G401.6 (cell line): ENCODE measurements around the gene TMEM154.

Source experiments
- FAIRE-seq: peaks from 2 replicates; lab custom pipeline; 2012; peaks lifted over from hg19 to GRCh38; lab: Jason Lieb, UNC

The TMEM154 gene

GRCh38 chr4:152679414-152680281 lies at the start of gene TMEM154:
Gene TMEM154, minus strand, starts transcription at chr4:152679997. Its CDS starts 64 bp downstream, at chr4:152679933.
- no peak for FAIRE-seq

GRCh38 chr4:152729466-152729865 lies 49.7 kb upstream of the TMEM154 start:
- FAIRE-seq = no peak

GRCh38 chr4:152728343-152728742 lies 48.5 kb upstream of the TMEM154 start:
- no peak for FAIRE-seq

GRCh38 chr4:152727784-152728183 lies 48.0 kb upstream of the TMEM154 start:
- no peak for FAIRE-seq

- no peak for FAIRE-seq
These were observed 44.7 kb upstream of the TMEM154 start for GRCh38 chr4:152724494-152724893.

- FAIRE-seq = no peak
These were observed 43.4 kb upstream of the TMEM154 start for GRCh38 chr4:152723236-152723635.

GRCh38 chr4:152719801-152720556 lies 40.2 kb upstream of the TMEM154 start:
- FAIRE-seq = no peak

GRCh38 chr4:152719291-152719690 lies 39.5 kb upstream of the TMEM154 start:
- no peak for FAIRE-seq

- FAIRE-seq = no peak
These were observed 35.3 kb upstream of the TMEM154 start for GRCh38 chr4:152715076-152715475.

GRCh38 chr4:152713951-152714705 lies 34.3 kb upstream of the TMEM154 start:
- FAIRE-seq = no peak

GRCh38 chr4:152709675-152710438 lies 30.1 kb upstream of the TMEM154 start:
- no peak for FAIRE-seq

GRCh38 chr4:152708796-152709195 lies 29.0 kb upstream of the TMEM154 start:
- no peak for FAIRE-seq

- FAIRE-seq = no peak
These were observed 28.6 kb upstream of the TMEM154 start for GRCh38 chr4:152708361-152708760.

GRCh38 chr4:152707632-152708031 lies 27.8 kb upstream of the TMEM154 start:
- no peak for FAIRE-seq

- no peak for FAIRE-seq
These were observed 26.1 kb upstream of the TMEM154 start for GRCh38 chr4:152705903-152706302.

- no peak for FAIRE-seq
These were observed 25.0 kb upstream of the TMEM154 start for GRCh38 chr4:152704788-152705187.

GRCh38 chr4:152700151-152700550 lies 20.4 kb upstream of the TMEM154 start:
- no peak for FAIRE-seq

GRCh38 chr4:152699313-152699712 lies 19.5 kb upstream of the TMEM154 start:
- no peak for FAIRE-seq

- no peak for FAIRE-seq
These were observed 18.3 kb upstream of the TMEM154 start for GRCh38 chr4:152698089-152698499.

GRCh38 chr4:152697284-152698088 lies 17.7 kb upstream of the TMEM154 start:
- FAIRE-seq = no peak

- no peak for FAIRE-seq
These were observed 17.0 kb upstream of the TMEM154 start for GRCh38 chr4:152696764-152697261.
